ENCODE results near the gene FGD1.
A peak's percentile ranks its signal among the peaks of the same experiment; 100 is the strongest.
"Not testable (repeated sequence)": the region's sequence is repeated elsewhere in the genome, so short reads cannot be mapped to it uniquely, and the experiment has no call there.

The FGD1 gene

DNA sequence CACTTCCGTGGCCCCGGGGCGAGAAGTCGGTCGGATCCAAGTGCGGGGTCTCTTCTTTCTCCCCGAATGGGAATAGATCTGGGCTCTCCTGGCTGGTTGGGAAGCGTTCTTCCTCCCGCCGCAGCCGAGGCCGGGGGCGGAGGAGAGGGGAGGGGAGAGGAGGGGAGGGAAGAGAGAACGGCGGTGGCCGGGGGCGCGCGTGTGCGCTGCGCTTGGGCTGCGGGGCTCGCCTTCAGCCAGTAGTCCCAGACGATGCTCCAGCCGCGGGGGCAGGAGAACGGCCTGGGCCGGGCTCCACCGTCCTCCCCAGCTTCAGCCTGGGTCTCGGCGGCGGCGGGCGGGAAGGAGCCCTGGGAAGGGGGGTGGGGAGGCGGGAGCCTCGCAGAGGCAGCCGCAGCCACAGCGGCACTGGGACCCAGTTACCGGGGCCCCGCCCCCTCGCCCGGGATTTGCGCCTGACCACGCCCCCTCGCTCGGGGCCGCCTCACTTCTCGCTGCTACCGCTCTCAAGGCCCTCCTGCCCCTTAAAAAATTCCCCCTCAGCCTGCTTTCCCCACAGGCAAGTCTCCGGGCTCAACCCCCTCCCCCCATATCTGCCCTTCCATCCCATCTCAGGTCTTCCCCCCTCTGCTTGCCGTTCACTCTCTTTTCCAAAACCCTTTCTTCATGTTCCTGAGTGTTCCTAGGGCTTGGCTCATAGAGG is at the start of gene FGD1:
FGD1 (minus strand) TSS at position 421 of the 703 bp plus-strand sequence. CDS start 802 bp downstream, outside the sequence.
- DNase-seq (ENCODE audit: low read depth, low spot score) = peak; percentile 1
- H3K4me3 ChIP-seq = peak within 1 kb of the TSS; percentile 78
- no peaks in the 10 kb centered on the region for H3K36me3 ChIP-seq (ENCODE audit: insufficient read depth, low read length)
- no peak within 1 kb of the TSS for H3K27ac ChIP-seq
- TF ChIP-seq POLR2AphosphoS5 (IDR thresholded peaks at IDR 0.05; ENCODE audit: borderline replicate concordance, low read depth, low read length) (no peak), FOXP2 (optimal IDR thresholded peaks at IDR 0.05; ENCODE audit: control extremely low read depth, extremely low read length, insufficient read depth) (no peak), EZH2 (IDR thresholded peaks at IDR 0.05) (no peak)
- H3K9ac ChIP-seq (ENCODE audit: insufficient read length) = peak within 1 kb of the TSS; percentile 79
- no peaks in the 10 kb centered on the region for H3K9me3 ChIP-seq (ENCODE audit: low read depth, low read length)

DNA sequence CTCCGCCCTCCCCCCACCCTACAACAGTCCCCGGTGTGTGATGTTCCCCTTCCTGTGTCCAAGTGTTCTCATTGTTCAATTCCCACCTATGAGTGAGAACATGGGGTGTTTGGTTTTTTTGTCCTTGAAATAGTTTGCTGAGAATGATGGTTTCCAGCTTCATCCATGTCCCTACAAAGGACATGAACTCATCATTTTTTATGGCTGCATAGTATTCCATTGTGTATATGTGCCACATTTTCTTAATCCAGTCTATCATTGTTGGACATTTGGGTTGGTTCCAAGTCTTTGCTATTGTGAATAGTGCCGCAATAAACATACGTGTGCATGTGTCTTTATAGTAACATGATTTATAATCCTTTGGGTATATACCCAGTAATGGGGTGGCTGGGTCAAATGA is 46.2 kb upstream of the FGD1 start:
- H3K9ac ChIP-seq (ENCODE audit: insufficient read length); H3K4me3 ChIP-seq; DNase-seq (ENCODE audit: low read depth, low spot score); H3K9me3 ChIP-seq (ENCODE audit: low read depth, low read length); H3K27ac ChIP-seq: not testable (repeated sequence)
- peaks cover 68% of the 10 kb centered on the region; the same call in 1 of the 2 replicates for H3K36me3 ChIP-seq (ENCODE audit: insufficient read depth, low read length)

DNA sequence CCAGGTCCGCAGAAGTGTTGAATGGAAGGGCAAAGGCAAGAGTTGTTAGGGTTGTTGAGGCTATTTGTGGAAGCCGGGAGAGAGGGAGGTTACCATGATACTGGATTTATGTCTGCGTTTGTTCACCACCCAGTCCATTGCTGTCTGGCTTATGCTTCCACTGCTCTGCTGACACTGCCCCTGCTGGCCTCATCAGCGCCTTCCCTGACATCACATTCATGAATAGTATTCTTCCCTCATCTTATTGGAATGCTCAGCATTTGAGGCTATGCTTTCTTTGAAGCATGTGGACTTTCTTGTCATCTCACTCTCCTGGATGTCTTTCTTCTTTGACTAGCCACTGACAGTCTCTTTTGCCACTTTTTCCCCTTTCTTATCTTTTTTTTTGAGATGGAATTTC is 44.3 kb upstream of the FGD1 start:
- no peak for TF ChIP-seq FOXP2 (optimal IDR thresholded peaks at IDR 0.05; ENCODE audit: control extremely low read depth, extremely low read length, insufficient read depth)
- TF ChIP-seq POLR2AphosphoS5 (IDR thresholded peaks at IDR 0.05; ENCODE audit: borderline replicate concordance, low read depth, low read length) = no peak
- TF ChIP-seq EZH2 (IDR thresholded peaks at IDR 0.05) = no peak
- no peak overlapping the region for H3K27ac ChIP-seq

DNA sequence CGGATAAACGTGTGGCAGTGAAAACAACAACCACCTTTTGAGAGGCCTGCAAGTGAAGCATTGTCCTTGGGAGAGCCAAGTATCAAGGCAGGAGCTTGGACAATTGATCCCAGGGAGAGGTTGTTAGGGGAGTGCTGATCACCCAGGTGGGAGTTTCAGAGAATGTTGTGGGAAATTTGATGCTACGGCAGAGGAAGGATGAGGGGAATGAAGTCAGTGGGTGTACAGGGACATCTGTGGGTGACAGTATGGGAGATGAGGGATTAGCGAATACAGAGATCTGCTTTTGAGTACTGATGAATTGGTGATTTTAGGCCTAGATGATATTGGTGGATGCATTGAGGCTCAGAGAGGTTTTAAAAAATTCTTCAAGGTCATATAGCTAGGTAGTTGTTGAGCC is 38.2 kb upstream of the FGD1 start:
- Histone ChIP-seq H3K27ac (no peak overlapping the region), H3K9me3 (ENCODE audit: low read depth, low read length) (peaks cover under 1% of the 10 kb centered on the region; the same call in 1 of the 2 replicates), H3K4me3 (no peak overlapping the region), H3K9ac (ENCODE audit: insufficient read length) (no peak overlapping the region), H3K36me3 (ENCODE audit: insufficient read depth, low read length) (peaks cover 56% of the 10 kb centered on the region)
- no peak for TF ChIP-seq POLR2AphosphoS5 (IDR thresholded peaks at IDR 0.05; ENCODE audit: borderline replicate concordance, low read depth, low read length)
- TF ChIP-seq EZH2 (IDR thresholded peaks at IDR 0.05) = no peak
- no peak for TF ChIP-seq FOXP2 (optimal IDR thresholded peaks at IDR 0.05; ENCODE audit: control extremely low read depth, extremely low read length, insufficient read depth)
- DNase-seq (ENCODE audit: low read depth, low spot score) = no peak

More for the DNA sequence above, 44.3 kb upstream of the FGD1 start:
- H3K9me3 ChIP-seq (ENCODE audit: low read depth, low read length) = no peaks in the 10 kb centered on the region
- no peak for DNase-seq (ENCODE audit: low read depth, low spot score)
- H3K36me3 ChIP-seq (ENCODE audit: insufficient read depth, low read length) = peaks cover 70% of the 10 kb centered on the region; the same call in 1 of the 2 replicates
- no peak overlapping the region for H3K4me3 ChIP-seq
- no peak overlapping the region for H3K9ac ChIP-seq (ENCODE audit: insufficient read length)

DNA sequence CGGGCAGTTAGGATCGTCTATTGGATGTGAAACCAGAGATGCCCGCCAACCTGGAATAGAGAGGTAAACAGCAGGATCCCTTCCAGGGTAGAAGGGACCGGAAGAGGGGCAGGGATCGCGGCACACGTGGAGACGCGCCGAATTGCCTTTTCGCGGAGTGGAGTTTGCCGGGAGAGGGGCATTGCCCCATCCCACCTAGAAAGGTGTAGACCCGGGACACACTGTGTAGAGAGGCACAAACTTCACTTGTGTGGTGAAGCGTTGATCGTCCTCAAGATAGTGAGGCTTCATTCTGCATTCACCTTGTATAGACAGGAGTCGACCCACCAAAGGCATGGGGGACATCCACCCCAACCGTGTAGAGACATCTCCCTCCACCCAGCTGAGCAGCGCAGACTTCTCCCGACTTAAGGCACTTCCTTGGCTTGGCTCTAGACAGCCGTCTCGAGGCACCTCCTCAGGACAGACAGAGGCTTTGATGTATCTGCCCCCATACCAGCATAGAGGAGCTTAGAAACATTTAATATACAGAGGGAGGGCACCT is 34.4 kb upstream of the FGD1 start:
- Histone ChIP-seq H3K36me3 (ENCODE audit: insufficient read depth, low read length) (peaks cover 29% of the 10 kb centered on the region), H3K9me3 (ENCODE audit: low read depth, low read length) (peaks cover 3% of the 10 kb centered on the region; the same call in 1 of the 2 replicates), H3K27ac (peak overlapping the region; percentile 39; the same call in 1 of the 2 replicates), H3K9ac (ENCODE audit: insufficient read length) (peak overlapping the region; percentile 92), H3K4me3 (peak overlapping the region; percentile 87)
- no peak for TF ChIP-seq EZH2 (IDR thresholded peaks at IDR 0.05)
- no peak for TF ChIP-seq FOXP2 (optimal IDR thresholded peaks at IDR 0.05; ENCODE audit: control extremely low read depth, extremely low read length, insufficient read depth)
- TF ChIP-seq POLR2AphosphoS5 (IDR thresholded peaks at IDR 0.05; ENCODE audit: borderline replicate concordance, low read depth, low read length) = no peak
- DNase-seq (ENCODE audit: low read depth, low spot score) = no peak

DNA sequence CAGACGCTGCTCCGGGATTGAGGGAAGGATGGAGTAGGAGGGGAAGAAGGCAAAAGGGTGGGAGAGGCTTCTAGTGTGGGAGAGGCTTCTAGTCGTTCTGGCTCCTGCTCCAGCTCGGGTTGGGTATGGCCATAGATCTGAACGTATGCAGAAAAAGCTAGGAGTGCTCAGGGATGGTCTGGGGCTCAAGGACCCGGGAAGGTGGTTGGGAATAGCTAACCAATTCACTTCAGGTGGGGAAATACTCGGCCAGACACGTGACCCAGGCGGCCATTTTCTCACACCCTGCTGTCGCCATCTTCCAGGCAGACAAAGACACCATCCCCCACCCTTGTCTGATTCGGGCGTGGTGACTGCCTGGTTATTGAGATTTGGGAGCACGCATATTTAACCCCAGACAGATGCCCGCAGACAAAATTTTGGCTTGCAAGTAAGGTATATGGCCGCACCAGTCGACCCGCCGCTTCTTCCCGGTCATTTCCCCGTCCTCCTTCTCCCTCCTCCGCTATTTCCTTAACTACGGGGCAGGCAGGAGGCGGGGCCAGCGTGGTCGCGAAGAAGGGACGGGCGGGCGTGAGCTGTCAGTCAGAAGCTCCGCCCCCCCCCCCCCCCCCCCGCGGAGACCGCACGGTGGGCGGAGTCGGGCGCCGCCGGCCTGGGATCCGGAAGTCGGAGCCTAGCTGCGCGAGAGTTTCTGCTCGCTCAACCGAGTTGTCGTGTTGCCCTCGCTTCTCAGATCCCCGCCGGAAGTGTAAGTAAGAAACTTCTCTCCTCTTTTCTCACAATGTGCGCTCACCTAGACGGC is 33.7 kb upstream of the FGD1 start, which contains the start of gene GNL3L:
GNL3L (plus strand) TSS at position 668 of the 805 bp plus-strand sequence. CDS start 2,348 bp downstream, outside the sequence.
- Histone ChIP-seq H3K27ac (peak within 1 kb of the TSS; percentile 88), H3K36me3 (ENCODE audit: insufficient read depth, low read length) (peaks cover 27% of the 10 kb centered on the region), H3K9ac (ENCODE audit: insufficient read length) (peak within 1 kb of the TSS; percentile 92)

DNA sequence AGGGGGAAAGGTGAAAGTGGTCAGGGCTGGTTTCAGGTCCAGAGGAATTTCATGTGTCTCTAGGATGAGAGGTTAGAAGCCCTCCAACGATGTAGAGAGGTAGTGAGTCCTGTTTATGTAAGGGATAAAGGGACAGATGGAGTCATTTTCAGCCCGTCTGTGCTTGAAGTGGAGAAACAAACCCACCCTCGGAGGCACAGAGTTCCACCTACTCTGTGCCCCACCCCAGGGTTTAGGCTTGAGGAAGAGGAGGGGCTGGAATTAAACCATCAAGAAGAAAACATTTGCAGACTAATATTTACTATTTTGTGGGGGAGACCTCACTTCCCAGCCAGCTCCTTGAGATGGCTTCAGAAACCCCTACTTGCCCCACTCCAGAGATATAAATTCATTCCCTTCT is 33.1 kb upstream of the FGD1 start:
- Histone ChIP-seq H3K36me3 (ENCODE audit: insufficient read depth, low read length) (peaks cover 21% of the 10 kb centered on the region), H3K9me3 (ENCODE audit: low read depth, low read length) (peaks cover 3% of the 10 kb centered on the region; the same call in 1 of the 2 replicates), H3K9ac (ENCODE audit: insufficient read length) (peak overlapping the region; percentile 79), H3K27ac (peak overlapping the region; percentile 88), H3K4me3 (peak overlapping the region; percentile 77)
- no peak for DNase-seq (ENCODE audit: low read depth, low spot score)
- TF ChIP-seq FOXP2 (optimal IDR thresholded peaks at IDR 0.05; ENCODE audit: control extremely low read depth, extremely low read length, insufficient read depth) (no peak), EZH2 (IDR thresholded peaks at IDR 0.05) (no peak), POLR2AphosphoS5 (IDR thresholded peaks at IDR 0.05; ENCODE audit: borderline replicate concordance, low read depth, low read length) (no peak)

More for the DNA sequence above, 33.7 kb upstream of the FGD1 start, which contains the start of gene GNL3L:
- DNase-seq (ENCODE audit: low read depth, low spot score) = peak; percentile 34
- Histone ChIP-seq H3K9me3 (ENCODE audit: low read depth, low read length) (peaks cover 3% of the 10 kb centered on the region; the same call in 1 of the 2 replicates), H3K4me3 (peak within 1 kb of the TSS; percentile 87)
- TF ChIP-seq EZH2 (IDR thresholded peaks at IDR 0.05) (no peak), FOXP2 (optimal IDR thresholded peaks at IDR 0.05; ENCODE audit: control extremely low read depth, extremely low read length, insufficient read depth) (no peak), POLR2AphosphoS5 (IDR thresholded peaks at IDR 0.05; ENCODE audit: borderline replicate concordance, low read depth, low read length) (peak; percentile 70)

DNA sequence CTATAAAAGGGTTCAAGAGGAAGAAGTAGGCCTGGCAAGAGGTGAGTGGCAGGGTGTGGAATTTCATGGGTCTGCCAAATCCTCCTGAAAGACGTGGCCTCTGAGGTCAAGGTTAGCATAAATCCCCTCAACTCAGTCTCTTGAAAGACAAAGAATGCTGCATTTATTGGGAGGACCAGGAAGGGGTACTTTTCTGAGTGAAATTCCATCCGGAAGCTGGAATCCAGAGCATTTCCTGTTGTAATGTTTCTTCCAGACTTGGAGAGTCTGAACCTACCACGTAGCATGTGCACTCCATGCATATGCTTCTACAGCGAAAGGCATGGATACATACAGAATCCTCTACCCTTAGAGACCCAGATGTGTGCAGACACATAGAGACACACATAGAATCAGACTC is 13.4 kb upstream of the FGD1 start:
- Histone ChIP-seq H3K4me3 (0 out of 2 replicates have a peak overlapping the region, but pooled peaks have one; percentile 4), H3K36me3 (ENCODE audit: insufficient read depth, low read length) (no peaks in the 10 kb centered on the region), H3K9me3 (ENCODE audit: low read depth, low read length) (no peaks in the 10 kb centered on the region), H3K27ac (peak overlapping the region; percentile 89), H3K9ac (ENCODE audit: insufficient read length) (no peak overlapping the region)
- DNase-seq (ENCODE audit: low read depth, low spot score) = peak; percentile 18
- TF ChIP-seq FOXP2 (optimal IDR thresholded peaks at IDR 0.05; ENCODE audit: control extremely low read depth, extremely low read length, insufficient read depth) = no peak
- TF ChIP-seq EZH2 (IDR thresholded peaks at IDR 0.05) = no peak
- no peak for TF ChIP-seq POLR2AphosphoS5 (IDR thresholded peaks at IDR 0.05; ENCODE audit: borderline replicate concordance, low read depth, low read length)
